HepG2 (cell line): ENCODE measurements around the gene CNPPD1. TPM values are rescaled to one million over a fixed set of nuclear protein-coding genes. Genes with fewer than 3 reads are reported as not detected.

Source experiments
- CBX5 ChIP-seq: sonication (generic); formaldehyde crosslinking; IDR thresholded peaks from 2 replicates; pipeline ENCODE4 v1.4.0; 2020; ENCODE audit warnings: missing genetic modification reagents, borderline replicate concordance
- HNF1B ChIP-seq: sonication (generic); formaldehyde crosslinking; IDR thresholded peaks from 2 replicates; pipeline ENCODE4 v1.5.1; 2020; ENCODE audit warnings: mild to moderate bottlenecking, moderate library complexity, missing genetic modification reagents
- HNRNPH1 ChIP-seq: fragments of 200-400 bp; formaldehyde crosslinking; optimal IDR thresholded peaks from 2 replicates; pipeline ENCODE3; 2017; ENCODE audit warnings: mild to moderate bottlenecking, low read depth, low read length
- HOMEZ ChIP-seq: IDR thresholded peaks from 2 replicates; pipeline ENCODE4 v1.6.1; 2016; ENCODE audit warnings: low read depth
- KDM3A ChIP-seq: IDR thresholded peaks from 2 replicates; pipeline ENCODE4 v1.6.1; 2018; ENCODE audit warnings: low read depth, missing compliant biosample characterization
- NFE2 ChIP-seq: sonication (generic); formaldehyde crosslinking; IDR thresholded peaks from 2 replicates; pipeline ENCODE4 v1.4.0; 2020; ENCODE audit warnings: missing genetic modification reagents
- NRL ChIP-seq: sonication (generic); formaldehyde crosslinking; IDR thresholded peaks from 2 replicates; pipeline ENCODE4 v1.5.0; 2020; ENCODE audit warnings: missing genetic modification reagents, mild to moderate bottlenecking, moderate library complexity, borderline replicate concordance
- PHB2 ChIP-seq: fragments of 450-650 bp; IDR thresholded peaks from 2 replicates; pipeline ENCODE4 v1.6.1; 2018; ENCODE audit not compliant: partially characterized antibody
- RBAK ChIP-seq: sonication (generic); formaldehyde crosslinking; IDR thresholded peaks from 2 replicates; pipeline ENCODE4 v1.5.1; 2020; ENCODE audit warnings: mild to moderate bottlenecking, missing genetic modification reagents
- ZBTB49 ChIP-seq: sonication (generic); formaldehyde crosslinking; IDR thresholded peaks from 2 replicates; pipeline ENCODE4 v1.4.0; 2020; ENCODE audit warnings: missing genetic modification reagents, borderline replicate concordance
- ZFP36L1 ChIP-seq: sonication (generic); formaldehyde crosslinking; IDR thresholded peaks from 2 replicates; pipeline ENCODE4 v1.8.0; 2022; ENCODE audit warnings: mild to moderate bottlenecking, missing genetic modification reagents, moderate library complexity
- ZNF362 ChIP-seq: sonication (generic); formaldehyde crosslinking; IDR thresholded peaks from 2 replicates; pipeline ENCODE4 v1.4.0; 2020; ENCODE audit warnings: missing genetic modification reagents, mild to moderate bottlenecking, borderline replicate concordance
- ZNF460 ChIP-seq: sonication (generic); formaldehyde crosslinking; IDR thresholded peaks from 2 replicates; pipeline ENCODE4 v1.5.1; 2020; ENCODE audit warnings: missing genetic modification reagents, mild to moderate bottlenecking, borderline replicate concordance
- ZNF687 ChIP-seq: sonication (generic); formaldehyde crosslinking; IDR thresholded peaks from 2 replicates; pipeline ENCODE4 v1.5.1; 2020; ENCODE audit warnings: mild to moderate bottlenecking, missing genetic modification reagents, moderate library complexity
- ZNF7 ChIP-seq: IDR thresholded peaks from 2 replicates; pipeline ENCODE4 v1.6.1; 2016; ENCODE audit warnings: missing biosample characterization, missing genetic modification reagents
- polyA plus RNA-seq, 8 experiments: library from polyadenylated mRNA; depleted of rRNA in 3 of 8; stranded (reverse) in 7 of 8; unstranded in 1 of 8; fragments of >200 nt; fragmentation: Illumina TruSeq in 4 of 8; extraction: Trizol in 4 of 8; gene quantifications; 2 replicates each; pipeline versions ENCODE4 v1.2.1 to v1.2.3, GENCODE V29; 2011 to 2016; ENCODE audit warnings: low read depth in 4 of 8, missing spikeins in 1 of 8, mixed read lengths in 1 of 8; ENCODE audit not compliant: insufficient read depth in 1 of 8
- total RNA-seq, 5 experiments: library from RNA; depleted of rRNA; stranded (reverse); fragments of >200 nt; fragmentation: Illumina TruSeq; extraction: Trizol; gene quantifications; 2 replicates each; pipeline ENCODE4 v1.2.3, GENCODE V29; 2016; ENCODE audit warnings: low read depth in 1 of 5

Gene CNPPD1
- total and polyA plus RNA-seq, 2 of the 13 experiments (the other 11 are each of a cell fraction or from before 2014, with no cell fraction given): 35.5 to 49.4 TPM

DNA sequence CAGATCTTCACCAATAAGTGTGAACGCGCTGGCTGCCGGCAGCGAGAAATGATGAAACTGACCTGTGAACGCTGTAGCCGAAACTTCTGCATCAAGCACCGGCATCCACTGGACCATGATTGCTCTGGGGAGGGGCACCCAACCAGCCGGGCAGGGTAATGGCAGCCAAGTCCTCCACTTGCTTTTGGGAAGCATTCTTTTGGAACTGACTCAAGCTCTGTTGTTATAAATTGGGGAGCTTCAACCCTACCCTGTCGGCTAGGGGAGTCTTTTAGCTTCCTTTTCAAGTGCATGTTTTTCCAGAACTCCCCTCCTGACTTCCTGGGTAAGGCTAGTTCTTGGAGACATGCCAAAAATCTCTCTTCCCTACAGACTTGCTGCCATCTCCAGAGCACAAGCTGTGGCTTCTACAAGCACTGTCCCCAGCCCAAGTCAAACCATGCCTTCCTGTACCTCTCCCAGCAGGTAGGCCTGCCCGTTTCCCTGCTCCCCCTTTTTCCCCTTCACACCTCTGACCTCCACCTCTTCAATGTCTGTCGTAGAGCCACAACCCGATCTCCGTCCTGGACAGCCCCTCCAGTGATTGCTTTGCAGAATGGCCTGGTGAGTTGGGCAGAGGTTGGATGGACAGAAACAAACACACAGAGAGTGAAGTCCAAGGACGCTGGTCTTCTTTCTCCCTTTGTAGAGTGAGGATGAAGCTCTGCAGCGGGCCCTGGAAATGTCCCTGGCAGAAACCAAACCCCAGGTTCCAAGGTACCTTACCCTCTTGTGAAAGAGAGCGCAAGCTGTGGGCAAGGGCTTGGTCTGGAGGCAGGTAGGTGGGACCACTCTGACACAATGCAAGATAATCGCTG is 31.4 kb upstream of the CNPPD1 start (continued):
- TF ChIP-seq ZNF362: no peak; the same call in 1 of the 2 replicates
- TF ChIP-seq NRL: no peak; the same call in 1 of the 2 replicates
- peak; percentile 73 for TF ChIP-seq ZNF687 (CRISPR knock-in tag)
- TF ChIP-seq NFE2 (CRISPR knock-in tag): no peak
- no peak for TF ChIP-seq PHB2
- TF ChIP-seq ZFP36L1 (CRISPR knock-in tag): 0 out of 2 replicates have a peak, but pooled peaks have one; percentile 79
- peak; percentile 62; the same call in 1 of the 2 replicates for TF ChIP-seq CBX5 (CRISPR knock-in tag)
- peak; percentile 88; the same call in 1 of the 2 replicates for TF ChIP-seq HOMEZ (CRISPR knock-in tag)
- 0 out of 2 replicates have a peak, but pooled peaks have one; percentile 8 for TF ChIP-seq KDM3A (CRISPR knock-in tag)
- no peak for TF ChIP-seq RBAK (CRISPR knock-in tag)
- no peak; the same call in 1 of the 2 replicates for TF ChIP-seq ZNF460
- TF ChIP-seq ZNF7: no peak
- TF ChIP-seq ZBTB49 (CRISPR knock-in tag): no peak
- peak; percentile 87 for TF ChIP-seq HNF1B (CRISPR knock-in tag)
- TF ChIP-seq HNRNPH1: peak; percentile 75
